ENCODE results near the gene PHF5A.
A peak's percentile ranks its signal among the peaks of the same experiment; 100 is the strongest.
"Not testable (repeated sequence)": the region's sequence is repeated elsewhere in the genome, so short reads cannot be mapped to it uniquely, and the experiment has no call there.

The PHF5A gene

DNA sequence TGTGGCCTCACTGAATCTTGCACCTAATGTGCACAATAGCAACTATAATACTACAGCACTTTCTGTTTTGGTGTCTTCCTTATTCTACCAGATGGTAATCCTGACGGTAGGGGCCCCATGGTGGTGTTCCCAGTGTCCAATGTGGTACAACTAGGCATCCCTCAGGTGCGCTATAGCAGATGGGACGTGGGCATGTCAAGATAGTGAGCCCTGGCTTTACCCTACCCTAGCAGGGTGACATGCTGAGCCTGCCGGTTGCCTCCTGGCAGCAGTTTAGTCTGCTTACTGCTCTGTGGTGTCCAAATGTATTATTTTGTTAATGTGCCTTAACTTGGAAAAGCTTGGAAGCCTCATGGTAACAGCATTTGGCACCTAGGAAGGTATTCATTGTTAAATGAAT is 19.6 kb upstream of the PHF5A start:
- no peak for DNase-seq (ENCODE audit: low read depth, low spot score)

DNA sequence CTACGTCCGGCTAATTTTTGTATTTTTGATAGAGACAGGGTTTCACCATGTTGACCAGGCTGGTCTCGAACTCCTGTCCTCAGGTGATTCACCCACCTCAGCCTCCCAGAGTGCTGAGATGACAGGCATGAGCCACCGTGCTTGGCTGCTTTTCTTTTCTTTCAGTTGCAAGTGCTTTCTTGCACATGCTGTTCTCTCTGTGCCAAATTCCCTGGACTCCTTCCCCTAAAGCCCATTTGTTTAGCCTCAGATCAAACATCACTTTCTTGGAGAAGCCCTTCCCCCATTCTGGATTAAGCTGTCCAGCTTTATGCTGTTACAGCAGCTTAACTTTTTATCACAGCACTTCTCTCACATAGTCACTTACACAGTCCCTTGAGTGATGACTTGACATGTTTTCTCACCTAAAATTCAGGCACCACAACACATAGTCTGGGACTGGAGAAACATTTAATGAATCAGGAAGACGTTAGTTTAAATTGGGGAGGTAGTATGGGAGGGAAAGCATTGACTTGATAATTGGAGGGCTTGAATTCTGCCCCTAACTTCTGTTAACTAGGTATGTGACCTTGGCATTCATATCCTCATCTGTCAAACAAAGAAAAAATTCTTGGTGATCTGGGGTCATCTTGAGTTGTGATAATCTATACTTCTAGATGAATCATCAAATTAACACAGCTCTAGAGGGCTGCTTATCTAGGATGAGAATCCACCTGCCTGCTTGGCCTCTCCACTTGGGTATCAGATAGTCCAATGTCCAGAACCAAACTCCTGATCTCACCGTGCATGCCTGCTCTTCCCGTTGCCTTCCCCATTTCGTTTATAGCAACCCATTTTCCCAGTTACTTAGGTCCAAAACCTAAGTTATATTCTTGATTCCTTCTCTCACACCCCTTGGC is 18.8 kb upstream of the PHF5A start:
- DNase-seq (ENCODE audit: low read depth, low spot score) = no peak

DNA sequence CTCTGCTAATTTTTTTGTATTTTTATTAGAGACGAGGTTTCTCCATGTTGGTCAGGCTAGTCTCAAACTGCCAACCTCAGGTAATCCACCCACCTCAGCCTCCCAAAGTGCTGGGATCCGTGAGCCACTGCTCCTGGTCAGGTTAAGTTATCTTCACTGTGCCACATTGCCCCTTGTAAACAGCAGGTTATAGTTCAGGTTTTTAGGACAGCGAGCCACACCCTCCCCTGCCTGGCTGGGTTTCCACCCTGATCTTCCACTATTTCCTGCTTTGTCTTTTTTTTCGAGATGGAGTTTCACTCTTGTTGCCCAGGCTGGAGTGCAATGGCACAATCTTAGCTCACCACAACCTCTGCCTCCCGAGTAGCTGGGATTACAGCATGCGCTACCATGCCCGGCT is 16.5 kb upstream of the PHF5A start:
- DNase-seq (ENCODE audit: low read depth, low spot score) = no peak

DNA sequence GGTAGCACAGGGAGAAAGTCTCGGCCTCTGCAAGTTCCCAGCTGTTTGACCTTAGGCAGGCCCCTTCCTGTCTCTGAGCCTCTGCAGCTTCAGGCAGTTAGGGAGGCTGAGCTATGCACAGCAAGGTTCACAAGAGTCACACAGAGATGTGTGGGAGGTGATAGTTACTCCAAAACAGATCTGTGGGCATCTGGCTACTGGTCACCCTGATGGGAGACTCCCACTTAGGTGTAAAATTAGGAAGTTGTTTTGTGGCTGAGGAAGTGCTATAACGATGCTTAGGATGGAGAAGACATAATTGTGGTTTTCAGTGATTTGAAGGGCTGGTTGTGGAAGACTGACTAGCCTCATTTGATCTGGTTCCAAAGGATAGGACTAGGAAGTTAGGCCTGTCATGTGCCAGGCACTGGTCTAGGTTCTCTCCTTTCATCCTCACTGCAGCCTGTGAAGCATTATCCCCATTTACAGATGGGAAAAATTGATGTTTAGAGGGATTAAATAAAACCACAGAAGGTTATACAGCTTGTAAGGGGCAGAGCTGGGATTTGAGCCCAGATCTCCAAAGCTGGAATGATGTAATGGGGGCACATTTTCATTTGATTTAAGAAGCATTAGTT is 13.9 kb upstream of the PHF5A start:
- DNase-seq (ENCODE audit: low read depth, low spot score) = no peak

DNA sequence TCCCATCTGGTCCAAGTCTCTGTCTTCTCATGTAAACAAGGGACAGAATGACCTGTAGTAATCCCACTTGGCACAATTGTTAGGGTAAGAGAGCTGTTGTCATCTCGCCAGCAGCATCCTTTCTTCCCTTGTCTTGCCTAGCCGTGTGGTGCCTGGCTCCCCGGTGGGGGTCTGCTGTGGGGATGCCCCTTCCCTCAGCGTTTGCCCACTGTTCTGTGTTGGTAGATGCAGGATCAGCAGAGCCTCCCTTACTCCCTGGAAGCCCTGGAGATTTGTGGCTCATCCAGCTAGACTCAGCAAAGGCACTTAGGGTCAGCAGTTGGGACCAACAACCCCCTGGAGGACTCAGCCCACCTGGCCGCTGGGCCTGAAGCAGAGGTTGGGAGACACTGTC is 13.4 kb upstream of the PHF5A start:
- DNase-seq (ENCODE audit: low read depth, low spot score) = no peak

DNA sequence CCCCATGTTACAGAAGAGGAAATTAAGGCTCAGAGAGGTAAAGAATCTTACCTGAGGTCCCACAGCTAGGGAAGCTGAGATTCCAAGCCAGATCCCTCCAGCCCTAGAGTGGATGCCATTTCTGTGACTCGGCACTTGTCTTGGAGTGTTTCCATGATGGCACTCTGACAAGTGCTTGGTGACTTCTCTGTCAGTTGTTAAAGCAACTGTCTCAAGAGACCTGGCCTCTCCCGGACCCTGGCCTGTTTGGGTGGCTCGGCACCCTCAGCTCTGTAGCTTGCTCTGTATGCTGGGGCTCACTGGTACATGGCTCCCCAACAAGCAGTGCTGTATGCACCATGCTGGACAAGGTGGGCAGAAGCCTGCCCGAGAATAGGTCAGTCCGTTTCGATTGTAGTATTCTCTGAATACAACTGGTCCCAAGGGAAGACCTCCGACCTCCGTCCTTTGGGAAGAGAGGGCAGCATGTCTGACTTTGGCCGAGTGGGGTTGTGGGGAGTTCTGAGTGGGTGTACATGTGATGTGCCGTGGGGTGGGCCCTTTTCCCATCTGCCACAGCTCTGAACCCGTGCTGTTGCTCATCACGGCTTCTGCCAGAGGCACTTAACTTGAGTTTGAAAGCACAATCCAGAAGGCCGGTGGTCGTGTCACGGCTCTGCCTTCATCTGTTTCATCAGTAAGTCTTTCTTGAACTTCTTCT is 12.8 kb upstream of the PHF5A start:
- DNase-seq (ENCODE audit: low read depth, low spot score) = no peak

DNA sequence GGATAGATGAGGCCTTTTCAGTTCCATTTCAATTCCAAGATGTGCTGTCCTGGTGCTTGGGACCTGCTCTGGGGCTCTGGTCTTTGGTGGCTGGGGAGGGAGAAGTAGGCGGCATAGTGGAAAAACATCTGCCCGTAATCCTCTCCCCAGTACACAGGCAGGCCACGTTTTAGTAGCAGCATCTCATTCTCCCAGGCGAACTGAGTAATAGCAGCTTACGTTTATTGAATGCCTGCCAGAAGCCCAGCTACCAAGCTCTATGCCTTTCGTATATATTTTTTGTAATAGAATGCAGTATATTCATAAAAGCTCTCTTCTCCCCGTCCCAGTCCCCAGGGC is 11.9 kb upstream of the PHF5A start:
- DNase-seq (ENCODE audit: low read depth, low spot score) = no peak

DNA sequence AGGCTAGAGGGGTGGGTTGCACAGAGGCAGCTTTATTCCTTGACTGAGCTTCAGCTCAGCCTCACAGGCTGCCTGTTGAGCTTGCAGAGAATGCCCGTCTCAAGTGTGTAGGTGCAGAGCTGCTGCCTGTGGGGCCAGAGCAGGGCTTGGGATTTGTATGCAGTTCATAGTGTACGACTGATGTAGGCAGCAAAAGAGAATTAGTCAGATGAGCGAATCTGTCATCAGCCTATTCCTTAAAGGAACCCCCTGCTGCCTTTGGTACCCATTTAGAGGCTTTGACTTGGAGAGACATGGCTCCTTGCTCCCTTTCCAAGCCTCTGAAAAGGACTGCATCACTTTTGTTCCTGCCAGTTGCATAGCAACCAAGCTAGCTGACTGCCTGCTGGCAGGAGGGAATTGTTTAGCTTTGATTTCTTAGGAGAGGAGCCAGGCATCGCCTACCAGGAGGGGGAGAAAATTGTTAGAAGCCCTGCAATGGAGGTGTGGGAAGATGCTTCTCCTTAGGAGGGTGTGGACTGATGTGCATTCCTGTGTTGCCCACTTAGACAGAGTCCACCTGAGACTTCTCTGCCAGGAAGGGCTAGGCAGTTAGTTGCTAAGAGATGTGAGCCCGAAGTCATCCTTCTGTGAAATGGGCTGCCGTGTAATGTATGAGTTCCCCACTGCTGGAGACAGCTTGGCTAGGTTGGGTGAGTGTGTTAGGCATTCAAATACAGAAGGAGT is 11.3 kb upstream of the PHF5A start:
- no peak for DNase-seq (ENCODE audit: low read depth, low spot score)

DNA sequence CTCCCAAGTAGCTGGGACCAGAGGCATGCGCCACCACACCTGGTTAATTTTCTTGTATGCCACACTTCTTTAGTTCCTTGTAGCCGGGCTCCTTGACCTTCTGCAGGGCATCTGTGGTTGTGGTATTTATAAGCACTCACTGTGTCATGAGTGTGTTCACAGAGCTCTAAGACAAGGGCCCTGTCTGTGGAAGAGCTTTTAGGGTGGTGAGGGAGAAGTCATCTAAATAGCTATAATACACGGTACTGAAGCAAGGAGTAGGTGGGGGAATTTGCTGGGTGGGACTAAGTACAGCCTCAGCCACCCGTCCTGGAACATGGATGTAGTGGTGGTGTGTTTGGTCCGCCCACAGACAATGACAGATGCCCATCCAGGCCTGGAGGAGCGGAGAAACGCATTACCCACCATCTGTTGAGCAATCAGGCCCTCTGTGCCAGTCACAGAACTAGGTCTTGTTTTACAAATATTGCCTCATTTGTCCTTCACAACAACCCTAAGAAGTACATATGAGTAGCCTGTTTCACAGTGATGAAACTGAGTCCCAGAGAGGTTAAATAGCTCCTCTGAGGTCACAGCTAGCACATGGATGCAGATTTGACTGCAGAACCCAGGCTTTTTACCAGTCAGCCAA is 10.5 kb upstream of the PHF5A start:
- no peak for DNase-seq (ENCODE audit: low read depth, low spot score)

DNA sequence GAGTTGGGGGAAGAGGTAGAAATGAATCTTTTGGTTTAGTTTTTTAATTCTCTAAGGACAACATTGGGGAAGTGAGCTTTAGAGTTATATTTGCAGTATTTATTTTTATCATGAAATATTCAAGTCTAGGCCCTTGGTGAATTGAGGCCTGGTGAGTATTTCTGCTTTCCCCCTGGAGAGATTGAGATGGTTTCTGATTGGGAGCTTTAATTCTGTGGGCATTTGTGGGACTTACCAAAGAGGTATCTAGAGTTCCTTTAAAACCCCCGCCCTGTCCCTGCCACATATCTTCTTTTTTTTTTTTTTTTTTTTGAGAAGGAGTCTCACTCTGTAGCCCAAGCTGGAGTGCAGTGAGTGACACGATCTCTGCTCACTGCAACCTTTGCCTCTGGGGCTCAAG is 10.0 kb upstream of the PHF5A start:
- no peak for DNase-seq (ENCODE audit: low read depth, low spot score)

DNA sequence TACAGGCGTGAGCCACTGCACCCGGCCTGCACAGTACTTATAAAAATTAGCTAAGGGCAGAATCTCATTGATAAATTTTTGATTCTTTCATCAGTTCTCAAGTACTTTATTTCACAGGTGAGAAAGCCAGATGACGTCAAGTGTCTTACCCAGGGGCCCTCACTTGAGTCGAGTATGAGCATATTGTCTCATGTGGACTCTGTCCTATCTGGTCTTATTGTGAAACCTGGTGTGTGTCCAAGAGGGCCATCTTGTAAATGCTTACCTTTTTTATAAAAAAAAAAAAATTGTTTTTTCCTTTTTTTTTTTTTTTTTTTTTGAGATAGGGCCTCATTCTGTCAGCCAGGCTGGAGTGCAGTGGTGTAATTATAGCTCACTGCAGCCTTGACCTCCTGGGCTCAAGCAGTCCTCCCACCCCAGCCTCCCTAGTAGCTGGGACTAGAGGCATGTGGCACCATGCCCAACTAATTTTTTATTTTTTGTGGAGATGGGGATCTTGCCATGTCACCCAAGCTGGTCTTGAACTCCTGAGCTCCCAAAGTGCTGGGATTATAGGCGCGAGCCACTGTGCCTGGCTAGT is 6.5 kb upstream of the PHF5A start:
- no peak for DNase-seq (ENCODE audit: low read depth, low spot score)

DNA sequence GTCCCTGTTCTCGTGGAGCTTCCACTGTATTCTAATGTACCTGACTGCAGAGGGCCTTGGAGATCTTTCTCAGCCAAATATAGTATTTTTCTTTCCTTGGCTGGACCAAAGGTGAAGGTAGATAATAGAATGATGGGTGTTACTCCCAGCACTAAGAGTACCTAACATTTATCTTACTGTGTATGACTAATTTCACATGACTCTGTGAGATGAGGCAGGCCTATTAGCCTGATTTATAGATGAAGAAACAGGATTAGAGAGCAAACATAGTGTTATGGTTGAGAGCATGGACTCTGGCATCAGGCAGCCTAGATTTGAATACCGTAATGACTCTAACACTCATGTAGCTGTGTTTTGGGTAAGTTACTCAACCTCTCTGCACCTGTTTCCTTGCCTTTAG is 3.1 kb upstream of the PHF5A start:
- no peak for DNase-seq (ENCODE audit: low read depth, low spot score)

DNA sequence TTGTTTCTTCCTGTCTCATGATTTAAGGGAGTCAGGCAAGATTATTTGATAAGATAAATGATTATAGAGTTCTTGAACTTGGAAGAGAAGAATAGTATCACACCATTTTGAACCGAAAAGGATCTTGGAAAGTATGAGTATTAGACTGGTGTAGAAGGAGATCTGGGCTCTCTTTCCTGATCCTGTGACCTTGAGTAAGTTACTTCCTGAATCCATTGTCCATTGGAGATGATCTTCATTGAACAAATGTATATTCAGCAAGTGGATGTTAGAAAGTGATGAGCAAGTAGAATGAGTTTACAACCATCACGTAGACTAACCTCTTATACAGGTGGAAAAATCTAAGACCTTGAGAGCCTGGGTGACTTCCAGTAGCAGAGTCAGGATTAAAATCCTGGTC is 2.4 kb upstream of the PHF5A start:
- no peak for DNase-seq (ENCODE audit: low read depth, low spot score)

DNA sequence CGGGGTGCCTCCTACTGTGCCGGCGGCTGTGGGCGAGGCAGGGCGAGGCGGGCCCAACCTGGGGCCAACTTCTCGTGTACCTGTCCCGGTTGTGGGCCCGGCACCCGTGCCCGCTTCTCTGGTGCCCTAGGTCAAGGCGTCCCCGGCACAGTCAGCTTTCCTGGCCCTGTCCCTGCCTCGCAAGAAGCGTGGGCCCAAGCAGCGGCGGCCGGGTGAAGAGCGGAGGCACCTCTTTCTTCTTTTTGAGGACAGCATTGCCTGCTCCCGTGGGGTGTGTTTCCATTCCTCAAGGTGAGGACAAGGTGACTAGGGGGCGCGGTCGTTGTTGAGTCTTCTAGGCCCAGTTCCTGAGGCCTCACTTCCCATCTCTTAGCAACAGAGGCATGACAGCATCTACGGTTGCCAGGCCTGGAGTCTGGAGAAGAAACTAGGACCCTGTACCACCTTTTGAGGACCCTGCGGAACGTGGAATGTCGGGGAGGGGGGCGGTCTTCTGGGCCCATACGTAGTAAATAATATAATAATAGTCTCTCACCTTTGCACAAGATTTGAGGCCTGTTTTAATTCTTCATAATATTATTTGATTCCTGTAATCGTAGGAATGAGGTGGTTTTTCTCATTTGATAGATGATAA is 843 bp upstream of the PHF5A start:
- no peak for DNase-seq (ENCODE audit: low read depth, low spot score)

DNA sequence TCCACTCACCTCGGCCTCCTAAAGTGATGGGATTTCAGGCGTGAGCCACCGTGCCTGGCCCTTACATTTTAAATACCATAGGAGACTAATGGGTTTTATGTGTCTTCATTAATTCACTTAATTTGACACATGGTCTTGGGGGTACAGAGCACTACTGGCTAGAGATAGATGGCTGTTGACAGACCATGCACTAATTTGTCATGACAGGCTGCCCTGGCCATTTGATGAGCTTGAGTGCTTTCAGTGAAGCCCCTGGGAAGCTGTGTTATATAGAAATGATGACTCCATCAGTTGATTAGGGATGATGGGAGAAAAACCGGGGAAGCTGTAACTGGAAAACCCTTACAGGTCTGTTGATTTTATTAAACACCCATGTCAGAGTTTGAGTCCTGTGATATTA is 6.6 kb downstream of the PHF5A start:
- DNase-seq (ENCODE audit: low read depth, low spot score) = no peak

DNA sequence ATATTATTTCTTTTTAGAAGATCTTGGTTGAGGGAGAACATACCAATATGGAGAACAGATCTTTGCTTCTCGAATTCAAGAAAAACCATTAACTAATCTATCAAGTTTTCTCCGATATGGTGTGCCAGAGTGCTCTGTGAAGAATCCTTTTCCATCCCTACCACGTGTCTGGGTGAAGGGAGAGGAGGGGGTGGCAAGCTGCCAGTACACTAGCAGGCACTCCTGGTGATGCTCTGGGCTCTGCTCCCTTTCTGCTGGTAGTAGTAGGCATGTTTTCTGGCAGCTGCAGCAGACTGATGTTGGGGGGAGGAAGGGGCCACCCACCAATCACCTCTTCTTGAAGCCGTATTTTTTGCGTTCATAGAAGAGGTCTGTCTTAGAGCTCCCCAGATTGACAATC is 8.4 kb downstream of the PHF5A start:
- DNase-seq (ENCODE audit: low read depth, low spot score) = not testable (repeated sequence)

DNA sequence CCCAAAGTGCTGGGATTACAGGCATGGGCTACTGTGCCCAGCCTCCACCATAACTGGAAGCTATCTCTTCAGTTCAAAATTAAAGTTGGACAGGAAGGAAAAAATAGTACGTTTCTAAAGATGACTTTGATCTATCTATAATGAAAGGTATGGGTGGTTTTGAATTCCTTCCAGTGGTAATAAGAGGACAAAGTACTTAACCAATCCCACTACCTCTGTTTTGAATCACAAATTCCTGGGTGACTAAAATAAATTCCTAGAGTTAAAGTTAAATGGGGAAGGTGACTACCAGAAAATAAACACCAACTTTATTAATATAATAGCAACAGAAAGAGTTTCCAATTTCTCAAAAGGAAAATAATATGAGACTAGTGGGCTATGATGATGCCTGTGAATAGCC is 9.1 kb downstream of the PHF5A start:
- no peak for DNase-seq (ENCODE audit: low read depth, low spot score)

DNA sequence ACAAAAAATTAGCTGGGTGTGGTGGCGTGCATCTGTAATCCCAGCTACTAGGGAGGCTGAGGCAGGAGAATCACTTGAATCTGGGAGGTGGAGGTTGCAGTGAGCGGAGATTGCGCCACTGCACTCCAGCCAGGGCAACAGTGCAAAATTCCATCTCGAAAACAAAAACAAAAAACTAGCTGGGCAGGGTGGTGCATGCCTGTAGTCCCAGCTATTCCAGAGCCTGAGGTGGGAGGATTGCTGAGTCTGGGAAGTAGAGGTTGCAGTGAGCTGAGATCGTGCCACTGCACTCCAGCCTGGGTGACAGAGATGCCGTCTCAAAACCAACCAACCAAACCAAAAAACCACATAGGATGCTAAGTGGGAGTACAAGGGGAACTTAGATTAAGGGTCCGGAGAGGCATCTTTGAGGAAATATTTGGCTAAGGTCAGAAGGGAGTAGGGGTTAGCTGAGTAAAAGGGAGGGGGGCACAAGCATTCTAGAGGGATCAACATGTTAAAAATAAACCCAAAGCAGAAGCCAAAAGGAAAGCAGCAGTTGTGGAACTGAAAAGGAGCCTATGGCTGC is 10.2 kb downstream of the PHF5A start:
- DNase-seq (ENCODE audit: low read depth, low spot score) = no peak

DNA sequence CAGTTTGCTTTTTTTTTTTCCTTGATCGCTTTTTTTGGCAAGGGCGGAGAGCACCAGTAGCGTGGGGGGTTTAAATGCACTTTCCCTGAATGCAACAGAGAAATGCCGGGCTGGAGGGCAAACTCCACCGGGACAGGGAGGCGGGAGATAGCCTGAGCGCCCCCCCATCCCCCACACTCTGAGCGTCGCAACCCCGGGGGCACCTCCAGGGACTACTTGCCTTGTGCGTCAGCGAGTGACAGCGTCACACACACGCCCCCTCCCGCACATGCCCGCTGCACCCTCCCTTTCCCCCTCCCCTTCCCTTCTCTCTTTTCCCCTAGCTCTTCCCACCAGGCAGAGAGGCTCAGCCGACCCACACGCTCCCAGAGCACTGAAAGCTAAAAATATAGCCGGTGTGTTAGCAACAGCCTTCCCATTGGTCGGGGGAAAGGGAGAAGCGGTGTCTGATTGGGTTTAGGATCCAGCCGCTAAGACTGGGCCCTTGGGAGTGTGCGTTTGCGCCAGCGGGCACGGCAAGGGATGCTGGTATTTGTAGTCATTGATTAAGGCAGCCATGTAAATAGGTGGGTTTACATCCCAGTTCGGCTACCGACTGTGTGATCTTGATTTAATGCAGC is 20.2 kb downstream of the PHF5A start:
- DNase-seq (ENCODE audit: low read depth, low spot score) = peak; percentile 90

Data from activated CD4-positive, CD25-positive, alpha-beta regulatory T cell treated with anti-CD3 and anti-CD28 coated beads, Interleukin-2, amount 50 U/mL, for 16 hours (primary cell).